HG03469 (cell line): ENCODE data around the gene SLC7A1.

ENCODE experiments used
- ATAC-seq: cut with Tn5 transposase; IDR thresholded peaks from one replicate; pipeline ENCODE4 v1.9.1; 2021; ENCODE audit warnings: mild to moderate bottlenecking, moderate library complexity, moderate number of reproducible peaks; ENCODE audit not compliant: unreplicated experiment

Gene SLC7A1

GRCh38 chr13:29471551-29471950 is 123.9 kb downstream of the SLC7A1 start:
- no peak for ATAC-seq

GRCh38 chr13:29465741-29466293 is 129.7 kb downstream of the SLC7A1 start:
- no peak for ATAC-seq

- ATAC-seq: no peak
Observed at GRCh38 chr13:29464105-29464679, 131.3 kb downstream of the SLC7A1 start.

- ATAC-seq: no peak
Observed at GRCh38 chr13:29459813-29460355, 135.6 kb downstream of the SLC7A1 start.
